DOHH2 (cell line): ENCODE results near the gene RPS10.

Experiments
- H3F3A ChIP-seq: fragments of 200-600 bp; sonication (generic), shearing (Covaris generic); 2 replicates; pipeline ENCODE4 v1.6.0; 2016; ENCODE audit warnings: antibody characterized with exemption, mild to moderate bottlenecking; ENCODE audit not compliant: control insufficient read depth, insufficient read depth
- H3K27ac ChIP-seq: fragments of 200-600 bp; sonication (generic); 2 replicates; pipeline ENCODE4 v1.5.1; 2014; ENCODE audit warnings: low read depth, mild to moderate bottlenecking, low read length, moderate library complexity
- H3K27me3 ChIP-seq: fragments of 200-600 bp; sonication (generic); 2 replicates; pipeline ENCODE4 v1.6.1; 2014; ENCODE audit warnings: mild to moderate bottlenecking, low read length, mixed read lengths; ENCODE audit not compliant: control insufficient read depth
- H3K36me3 ChIP-seq: fragments of 200-600 bp; sonication (generic); 2 replicates; pipeline ENCODE4 v1.6.1; 2014; ENCODE audit warnings: mild to moderate bottlenecking, low read length, moderate library complexity, mixed read lengths; ENCODE audit not compliant: control insufficient read depth
- H3K4me1 ChIP-seq: fragments of 200-600 bp; sonication (generic); 2 replicates; pipeline ENCODE4 v1.6.1; 2014; ENCODE audit warnings: mild to moderate bottlenecking, low read length, mixed read lengths; ENCODE audit not compliant: control insufficient read depth
- H3K4me2 ChIP-seq: fragments of 200-600 bp; sonication (generic); 2 replicates; pipeline ENCODE4 v1.6.0; 2014; ENCODE audit warnings: mild to moderate bottlenecking, low read length, moderate library complexity
- H3K4me3 ChIP-seq: fragments of 200-600 bp; sonication (generic); 2 replicates; pipeline ENCODE4 v1.5.1; 2014; ENCODE audit warnings: mild to moderate bottlenecking, low read length, mixed read lengths
- H3K79me2 ChIP-seq: fragments of 200-600 bp; sonication (generic); 2 replicates; pipeline ENCODE4 v1.6.1; 2014; ENCODE audit warnings: mild to moderate bottlenecking, low read length, mixed read lengths; ENCODE audit not compliant: control insufficient read depth
- H3K9me2 ChIP-seq: fragments of 200-600 bp; sonication (generic); replicated peaks from 2 replicates; pipeline ENCODE4 v1.6.1; 2014; ENCODE audit warnings: mild to moderate bottlenecking, low read length, mixed read lengths; ENCODE audit not compliant: control insufficient read depth
- H3K9me3 ChIP-seq: fragments of 200-600 bp; sonication (generic); 2 replicates; pipeline ENCODE4 v1.6.1; 2014; ENCODE audit warnings: antibody characterized with exemption, low read length, mixed read lengths; ENCODE audit not compliant: control insufficient read depth, insufficient read depth
- H4K20me1 ChIP-seq: fragments of 200-600 bp; sonication (generic); 2 replicates; pipeline ENCODE4 v1.6.0; 2014; ENCODE audit warnings: low read depth, mild to moderate bottlenecking, antibody characterized with exemption, low read length, moderate library complexity; ENCODE audit not compliant: control insufficient read depth, insufficient read depth
- CTCF ChIP-seq: fragments of 200-600 bp; sonication (generic); IDR thresholded peaks from one replicate; pipeline ENCODE4 v1.5.1; 2014; ENCODE audit warnings: antibody characterized with exemption, mild to moderate bottlenecking, low read depth, low read length; ENCODE audit not compliant: poor library complexity, severe bottlenecking
- EZH2phosphoT487 ChIP-seq: fragments of 200-600 bp; sonication (generic); IDR thresholded peaks from 2 replicates; pipeline ENCODE4 v1.6.1; 2017; ENCODE audit warnings: borderline replicate concordance, mild to moderate bottlenecking, antibody characterized with exemption, low read length, moderate library complexity, mixed read lengths

RPS10 gene

GRCh38 chr6:34391786-34392496 lies 33.9 kb downstream of the RPS10 start:
- peaks cover 59% of the 10 kb centered on the region for H3K79me2 ChIP-seq

GRCh38 chr6:34391473-34391785 lies 34.4 kb downstream of the RPS10 start:
- H3K4me2 ChIP-seq, result peak overlapping the region; percentile 74
- TF ChIP-seq CTCF (no peak), EZH2phosphoT487 (no peak)
- H3K79me2 ChIP-seq, result peaks cover 64% of the 10 kb centered on the region
- H3K27ac ChIP-seq, result peak overlapping the region; percentile 66
- H3F3A ChIP-seq, result 0 out of 2 replicates have a peak, but pooled peaks cover 2% of the 10 kb centered on the region
- no peaks in the 10 kb centered on the region for H3K9me3 ChIP-seq
- H3K27me3 ChIP-seq, result no peaks in the 10 kb centered on the region
- H3K36me3 ChIP-seq, result peaks cover 10% of the 10 kb centered on the region
- peaks cover 19% of the 10 kb centered on the region for H3K4me1 ChIP-seq
- 0 out of 2 replicates have a peak, but pooled peaks cover 5% of the 10 kb centered on the region for H4K20me1 ChIP-seq
- H3K4me3 ChIP-seq, result peak overlapping the region; percentile 80
- no peaks in the 10 kb centered on the region for H3K9me2 ChIP-seq

More at GRCh38 chr6:34391786-34392496, 33.9 kb downstream of the RPS10 start:
- H3K4me2 ChIP-seq, result peak overlapping the region; percentile 74
- 0 out of 2 replicates have a peak, but pooled peaks cover 3% of the 10 kb centered on the region for H3F3A ChIP-seq
- H3K27me3 ChIP-seq, result no peaks in the 10 kb centered on the region
- 0 out of 2 replicates have a peak, but pooled peaks cover 5% of the 10 kb centered on the region for H4K20me1 ChIP-seq
- TF ChIP-seq CTCF (no peak), EZH2phosphoT487 (no peak)
- H3K27ac ChIP-seq, result peak overlapping the region; percentile 66
- H3K4me1 ChIP-seq, result peaks cover 19% of the 10 kb centered on the region
- no peaks in the 10 kb centered on the region for H3K9me3 ChIP-seq
- H3K4me3 ChIP-seq, result peak overlapping the region; percentile 80
- peaks cover 10% of the 10 kb centered on the region for H3K36me3 ChIP-seq
- no peaks in the 10 kb centered on the region for H3K9me2 ChIP-seq

- Histone ChIP-seq H3K79me2 (peaks cover 70% of the 10 kb centered on the region), H3K4me2 (peak overlapping the region; percentile 74), H3K27me3 (no peaks in the 10 kb centered on the region), H3K9me2 (no peaks in the 10 kb centered on the region), H3K4me1 (peaks cover 19% of the 10 kb centered on the region), H3F3A (no peaks in the 10 kb centered on the region), H3K4me3 (peak overlapping the region; percentile 80), H4K20me1 (0 out of 2 replicates have a peak, but pooled peaks cover 5% of the 10 kb centered on the region), H3K27ac (peak overlapping the region; percentile 66; the same call in 1 of the 2 replicates), H3K9me3 (no peaks in the 10 kb centered on the region), H3K36me3 (peaks cover 10% of the 10 kb centered on the region)
- TF ChIP-seq CTCF (no peak), EZH2phosphoT487 (no peak)
Measured at GRCh38 chr6:34390531-34391472, 35.1 kb downstream of the RPS10 start.
